H4 (cell line): ENCODE measurements around the gene SCML1. TPM values are rescaled to one million over a fixed set of nuclear protein-coding genes. Genes with fewer than 3 reads are reported as not detected.
A peak's percentile ranks its signal among the peaks of the same experiment; 100 is the strongest.

Source experiments
- DNase-seq: peaks from one replicate; pipeline ENCODE4 v3.0.0-alpha.2; 2015; ENCODE audit warnings: low spot score
- total RNA-seq: library from RNA; depleted of rRNA; stranded (reverse); fragments of >200 nt; shearing (Covaris generic); gene quantifications from 2 replicates; pipeline ENCODE4 v1.2.3, GENCODE V29; 2014; rRNA removed

SCML1 gene
- total RNA-seq = 12.3 and 16.3 TPM in 2 replicates

GRCh38 chrX:17736856-17737709 lies at the start of gene SCML1:
SCML1 (plus strand) TSS chrX:17737493; CDS start chrX:17744187, 6,694 bp downstream.
- peak; percentile 93 for DNase-seq

GRCh38 chrX:17687648-17688047 lies 49.6 kb upstream of the SCML1 start:
- no peak for DNase-seq

- peak; percentile 62 for DNase-seq
Observed at GRCh38 chrX:17689971-17690409, 47.3 kb upstream of the SCML1 start.

GRCh38 chrX:17692709-17693346 lies 44.5 kb upstream of the SCML1 start:
- DNase-seq = peak; percentile 48

- no peak for DNase-seq
Observed at GRCh38 chrX:17697191-17697590, 40.1 kb upstream of the SCML1 start.

GRCh38 chrX:17700976-17701375 lies 36.3 kb upstream of the SCML1 start:
- DNase-seq = no peak

GRCh38 chrX:17703201-17703600 lies 34.1 kb upstream of the SCML1 start:
- DNase-seq = no peak

GRCh38 chrX:17705211-17705610 lies 32.1 kb upstream of the SCML1 start:
- DNase-seq = no peak

- no peak for DNase-seq
Observed at GRCh38 chrX:17706676-17707075, 30.6 kb upstream of the SCML1 start.

- no peak for DNase-seq
Observed at GRCh38 chrX:17707731-17708130, 29.6 kb upstream of the SCML1 start.

- DNase-seq = no peak
Observed at GRCh38 chrX:17710871-17711301, 26.4 kb upstream of the SCML1 start.

- DNase-seq = no peak
Observed at GRCh38 chrX:17713288-17713687, 24.0 kb upstream of the SCML1 start.

GRCh38 chrX:17718649-17719165 lies 18.6 kb upstream of the SCML1 start:
- no peak for DNase-seq

GRCh38 chrX:17719711-17720110 lies 17.6 kb upstream of the SCML1 start:
- DNase-seq = no peak

GRCh38 chrX:17721715-17722114 lies 15.6 kb upstream of the SCML1 start:
- no peak for DNase-seq

GRCh38 chrX:17725181-17725580 lies 12.1 kb upstream of the SCML1 start:
- no peak for DNase-seq

- DNase-seq = no peak
Observed at GRCh38 chrX:17732138-17732783, 5.0 kb upstream of the SCML1 start.

GRCh38 chrX:17735406-17735805 lies 1.9 kb upstream of the SCML1 start:
- DNase-seq = no peak

GRCh38 chrX:17736478-17736855 lies 826 bp upstream of the SCML1 start:
- DNase-seq = no peak

- DNase-seq = no peak
Observed at GRCh38 chrX:17737710-17737985, 355 bp downstream of the SCML1 start.

- DNase-seq = peak; percentile 27
Observed at GRCh38 chrX:17737986-17738713, 857 bp downstream of the SCML1 start.
